GM12873 (cell line): ENCODE results near the gene RAI14.

Source experiments
- TF ChIP-seq, protein P1 (sequence below): IDR thresholded peaks from 2 replicates; pipeline ENCODE4 v1.5.1; 2012; ENCODE audit warnings: low read depth, mild to moderate bottlenecking, moderate library complexity, low read length, control low read depth; ENCODE audit not compliant: insufficient read depth; ENCODE audit errors: missing control alignments

The RAI14 gene

DNA sequence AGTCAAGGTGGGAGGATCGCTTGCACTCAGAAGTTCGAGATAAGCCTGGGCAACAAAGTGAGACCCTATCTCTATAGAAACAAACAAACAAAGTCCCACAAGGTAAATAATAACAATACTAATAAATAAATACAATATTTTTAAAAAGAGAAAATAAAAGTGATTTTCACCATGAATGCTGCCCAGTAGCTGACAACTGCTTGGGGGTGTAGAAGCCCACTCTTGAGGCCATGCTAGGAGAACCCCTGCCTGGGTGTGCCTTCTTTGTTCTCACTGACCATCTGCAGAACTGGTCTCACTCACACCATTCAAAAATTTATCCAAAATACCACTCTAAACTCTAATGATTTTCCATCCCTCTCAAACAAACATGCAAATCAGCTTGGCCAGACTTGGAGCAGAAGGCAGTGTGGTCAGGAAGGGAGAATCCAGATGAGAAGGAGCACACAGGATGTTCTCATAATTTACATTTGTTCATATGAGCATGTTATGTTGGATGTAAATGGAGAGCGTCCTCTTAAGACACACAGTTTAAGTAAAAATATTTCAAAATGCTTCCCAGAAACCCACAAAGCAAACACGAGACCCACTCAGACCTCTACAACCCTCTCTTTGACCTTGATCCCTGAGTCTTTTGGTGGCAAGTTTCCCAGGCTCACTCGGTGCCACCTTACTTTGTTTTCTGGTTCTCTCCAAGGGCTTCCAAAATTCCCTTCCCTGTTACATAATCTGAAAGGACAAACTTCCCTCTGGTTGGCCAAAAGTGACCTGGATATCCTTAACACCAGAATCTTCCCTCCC lies 7.9 kb upstream of the RAI14 start:
- TF ChIP-seq, protein P1, sequence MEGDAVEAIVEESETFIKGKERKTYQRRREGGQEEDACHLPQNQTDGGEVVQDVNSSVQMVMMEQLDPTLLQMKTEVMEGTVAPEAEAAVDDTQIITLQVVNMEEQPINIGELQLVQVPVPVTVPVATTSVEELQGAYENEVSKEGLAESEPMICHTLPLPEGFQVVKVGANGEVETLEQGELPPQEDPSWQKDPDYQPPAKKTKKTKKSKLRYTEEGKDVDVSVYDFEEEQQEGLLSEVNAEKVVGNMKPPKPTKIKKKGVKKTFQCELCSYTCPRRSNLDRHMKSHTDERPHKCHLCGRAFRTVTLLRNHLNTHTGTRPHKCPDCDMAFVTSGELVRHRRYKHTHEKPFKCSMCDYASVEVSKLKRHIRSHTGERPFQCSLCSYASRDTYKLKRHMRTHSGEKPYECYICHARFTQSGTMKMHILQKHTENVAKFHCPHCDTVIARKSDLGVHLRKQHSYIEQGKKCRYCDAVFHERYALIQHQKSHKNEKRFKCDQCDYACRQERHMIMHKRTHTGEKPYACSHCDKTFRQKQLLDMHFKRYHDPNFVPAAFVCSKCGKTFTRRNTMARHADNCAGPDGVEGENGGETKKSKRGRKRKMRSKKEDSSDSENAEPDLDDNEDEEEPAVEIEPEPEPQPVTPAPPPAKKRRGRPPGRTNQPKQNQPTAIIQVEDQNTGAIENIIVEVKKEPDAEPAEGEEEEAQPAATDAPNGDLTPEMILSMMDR: no peak

DNA sequence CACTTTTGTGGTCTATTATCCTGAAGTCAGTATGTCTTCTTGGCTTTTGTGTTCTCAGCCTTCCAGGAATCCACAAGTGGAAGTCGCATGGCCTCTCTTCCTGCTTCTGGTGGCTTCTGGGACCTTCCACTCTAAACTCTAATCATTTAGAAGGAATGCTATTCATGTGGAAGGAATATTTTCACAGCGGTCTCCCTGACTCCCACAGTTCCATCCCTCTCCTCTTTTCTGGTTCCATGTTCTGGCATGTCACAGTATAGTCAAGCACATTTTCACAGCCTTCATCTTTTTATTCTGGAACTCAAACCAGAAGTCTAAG lies 7.3 kb upstream of the RAI14 start:
- TF ChIP-seq, protein P1: no peak

DNA sequence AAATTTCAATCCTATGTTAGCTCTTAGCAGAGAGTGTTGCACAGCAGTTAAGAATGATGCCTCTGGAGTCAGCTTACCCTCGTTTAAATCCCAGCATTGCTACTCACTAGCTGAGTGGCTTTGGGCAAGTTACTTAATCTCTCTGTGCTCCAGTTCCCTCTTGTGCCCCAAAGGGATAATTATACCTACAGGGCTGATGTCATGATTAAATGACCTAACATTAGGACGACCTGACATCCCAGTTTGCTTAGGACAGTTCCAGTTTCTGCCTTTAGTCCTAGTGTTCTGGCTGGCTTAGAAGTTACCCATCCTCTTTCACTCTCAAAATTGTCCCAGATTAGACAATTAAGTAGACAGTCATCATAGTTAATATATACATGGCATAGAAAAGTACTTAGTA lies 4.3 kb upstream of the RAI14 start:
- TF ChIP-seq, protein P1: no peak

DNA sequence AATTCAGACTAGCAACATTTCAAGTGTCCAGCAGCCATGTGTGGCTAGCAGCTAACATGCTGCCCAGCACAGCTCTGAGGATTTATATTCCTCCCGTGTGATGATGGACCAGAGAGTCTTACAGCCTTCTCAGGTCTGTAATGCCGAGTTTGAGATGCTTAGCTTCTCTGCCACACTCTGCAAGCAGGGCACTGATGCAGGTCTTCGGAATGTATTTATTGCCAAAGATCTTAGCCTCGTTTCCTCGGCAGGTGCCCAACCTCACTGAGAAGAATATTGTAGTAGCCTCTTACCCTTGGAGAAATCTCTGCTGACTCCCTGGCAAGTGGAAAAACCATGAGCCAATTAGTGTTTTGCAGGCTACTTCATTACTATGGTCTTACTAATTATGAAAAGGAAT lies 3.7 kb upstream of the RAI14 start:
- TF ChIP-seq, protein P1: no peak

DNA sequence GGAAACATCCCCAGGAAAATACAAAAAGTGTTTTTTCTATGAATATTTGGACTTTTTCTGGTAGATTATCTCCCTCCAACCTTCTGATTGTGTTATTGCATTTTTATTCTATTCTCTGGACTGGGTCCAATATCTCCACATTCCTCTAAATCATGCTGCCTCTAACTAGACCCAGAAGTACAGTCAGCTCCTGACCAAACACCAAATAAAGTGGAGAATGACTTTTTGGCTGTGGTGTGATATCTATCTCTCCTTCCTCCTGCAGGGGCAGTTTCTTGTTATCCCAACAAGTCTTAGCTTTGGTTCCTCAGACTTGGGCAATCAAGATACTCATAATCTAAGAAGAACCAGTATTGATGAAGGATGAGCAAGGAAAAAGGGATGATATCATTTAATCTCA lies 3.2 kb upstream of the RAI14 start:
- TF ChIP-seq, protein P1: no peak

DNA sequence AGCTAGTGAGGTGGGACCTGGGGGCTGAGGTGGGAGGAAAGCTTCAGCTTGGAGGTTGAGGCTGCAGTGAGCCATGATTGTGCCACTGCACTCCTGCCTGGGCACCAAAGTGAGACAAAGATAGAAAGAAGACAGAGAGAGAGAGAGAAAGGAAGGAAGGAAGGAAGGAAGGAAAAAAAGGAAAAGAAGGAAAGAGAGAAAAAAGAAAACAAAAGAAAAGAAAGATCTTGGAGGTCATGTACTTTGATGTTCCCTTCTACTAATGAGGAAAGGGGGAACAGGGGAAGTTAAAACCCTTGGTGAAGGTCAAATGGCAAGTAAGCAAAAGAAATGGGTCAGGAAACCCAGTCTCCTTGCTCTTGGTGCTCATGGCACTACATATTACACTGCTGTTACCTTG lies 2.4 kb upstream of the RAI14 start:
- TF ChIP-seq, protein P1: no peak

DNA sequence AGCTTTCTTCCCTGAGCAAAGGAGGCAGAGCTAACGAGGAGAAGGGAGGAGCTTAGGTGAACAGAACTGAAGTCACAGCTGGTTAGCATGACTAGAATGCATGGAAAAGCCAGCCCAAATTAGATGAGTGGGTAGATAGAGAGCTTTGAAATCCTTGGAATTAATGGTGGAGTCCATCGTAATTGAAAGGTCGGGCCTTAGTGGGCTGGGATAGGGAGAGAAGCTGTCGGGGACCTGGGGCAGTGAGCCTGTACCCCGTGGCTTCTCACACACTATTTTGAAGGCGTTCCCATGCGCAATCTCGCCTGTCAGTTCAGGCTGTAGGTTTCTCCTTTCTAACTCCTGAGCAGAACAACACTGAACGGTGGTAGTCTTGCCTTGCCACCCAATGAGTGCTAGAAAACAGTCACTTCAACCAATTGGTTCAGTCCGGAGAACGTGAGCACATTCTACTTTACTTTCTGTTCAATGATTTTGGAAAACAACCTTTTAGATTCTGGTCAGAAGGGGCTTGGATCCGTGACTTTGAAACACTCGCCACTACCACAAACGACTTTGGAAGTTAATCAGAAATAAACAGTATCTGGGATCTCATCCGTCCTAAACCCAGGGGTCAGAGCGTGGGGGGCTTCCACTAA lies 655 bp upstream of the RAI14 start:
- TF ChIP-seq, protein P1: no peak
